GM19240 (cell line): Measurements from ENCODE around the gene TRPM3.

Source experiments
- DNase-seq: peaks from one replicate; pipeline ENCODE4 v3.0.0; 2011; ENCODE audit warnings: low spot score; ENCODE audit not compliant: insufficient read length

Gene TRPM3

GRCh38 chr9:71121275-71122021 lies at the start of gene TRPM3:
Gene TRPM3, minus strand, starts transcription at chr9:71121621. Its CDS starts 267 bp downstream, at chr9:71121354.
- DNase-seq: no peak

GRCh38 chr9:71168418-71168817 lies 47.0 kb upstream of the TRPM3 start:
- no peak for DNase-seq

- DNase-seq: no peak
Measured at GRCh38 chr9:71162126-71162525, 40.7 kb upstream of the TRPM3 start.

- no peak for DNase-seq
Measured at GRCh38 chr9:71157731-71158130, 36.3 kb upstream of the TRPM3 start.

- no peak for DNase-seq
Measured at GRCh38 chr9:71147368-71147767, 25.9 kb upstream of the TRPM3 start.

- DNase-seq: no peak
Measured at GRCh38 chr9:71146511-71146910, 25.1 kb upstream of the TRPM3 start.

- no peak for DNase-seq
Measured at GRCh38 chr9:71145179-71145578, 23.8 kb upstream of the TRPM3 start.

GRCh38 chr9:71144495-71144894 lies 23.1 kb upstream of the TRPM3 start:
- DNase-seq: no peak

GRCh38 chr9:71136696-71137095 lies 15.3 kb upstream of the TRPM3 start:
- DNase-seq: no peak

GRCh38 chr9:71131145-71131544 lies 9.7 kb upstream of the TRPM3 start:
- DNase-seq: no peak

GRCh38 chr9:71130521-71130920 lies 9.1 kb upstream of the TRPM3 start:
- DNase-seq: no peak

- DNase-seq: no peak
Measured at GRCh38 chr9:71128796-71129195, 7.4 kb upstream of the TRPM3 start.

GRCh38 chr9:71127301-71127700 lies 5.9 kb upstream of the TRPM3 start:
- DNase-seq: no peak

GRCh38 chr9:71122421-71122820 lies 1.0 kb upstream of the TRPM3 start:
- no peak for DNase-seq

GRCh38 chr9:71122022-71122275 lies 528 bp upstream of the TRPM3 start:
- no peak for DNase-seq

GRCh38 chr9:71120501-71121247 lies 747 bp downstream of the TRPM3 start:
- no peak for DNase-seq

GRCh38 chr9:71119746-71120145 lies 1.7 kb downstream of the TRPM3 start:
- no peak for DNase-seq

GRCh38 chr9:71118324-71118723 lies 3.1 kb downstream of the TRPM3 start:
- DNase-seq: no peak

- no peak for DNase-seq
Measured at GRCh38 chr9:71115448-71115975, 5.9 kb downstream of the TRPM3 start.

- no peak for DNase-seq
Measured at GRCh38 chr9:71112866-71113265, 8.6 kb downstream of the TRPM3 start.

- no peak for DNase-seq
Measured at GRCh38 chr9:71108937-71109336, 12.5 kb downstream of the TRPM3 start.

GRCh38 chr9:71106992-71107391 lies 14.4 kb downstream of the TRPM3 start:
- no peak for DNase-seq

GRCh38 chr9:71105192-71105591 lies 16.2 kb downstream of the TRPM3 start:
- DNase-seq: no peak
